ENCODE data around the gene ADA.

Gene ADA

DNA sequence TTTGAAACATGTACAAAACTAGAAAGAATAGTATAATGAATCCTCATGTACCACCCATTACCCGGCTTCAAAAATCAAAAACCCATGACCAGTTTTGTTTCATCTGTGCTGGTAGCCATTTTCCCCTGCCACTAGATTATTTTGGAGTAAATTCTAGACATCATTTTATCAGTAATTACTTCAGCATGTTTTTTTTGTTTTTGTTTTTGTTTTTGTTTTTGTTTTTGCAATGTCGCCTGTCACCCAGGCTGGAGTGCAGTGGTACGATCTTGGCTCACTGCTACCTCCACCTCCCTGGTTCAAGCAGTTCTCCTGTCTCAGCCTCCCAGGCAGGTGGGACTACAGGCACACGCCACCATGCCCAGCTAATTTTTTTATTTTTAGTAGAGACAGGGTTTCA is 77.1 kb downstream of the ADA start:
- no peak for DNase-seq

DNA sequence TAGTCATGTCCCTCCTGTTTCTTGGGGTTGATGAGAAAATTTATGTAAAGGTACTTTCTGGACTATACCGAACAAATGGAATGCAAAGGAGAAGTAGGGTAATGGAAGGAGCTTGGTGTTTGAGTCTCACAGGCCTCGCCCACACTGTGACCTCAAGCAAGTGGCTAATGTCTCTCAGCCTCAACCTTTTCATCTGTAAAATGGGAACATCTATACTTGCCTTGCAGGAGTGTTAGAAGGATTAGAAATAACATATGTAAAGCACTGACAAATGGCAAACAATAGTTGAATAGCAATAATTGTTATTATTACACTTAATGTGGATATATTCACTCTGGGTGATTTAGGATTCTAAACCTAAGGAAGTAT is 78.0 kb downstream of the ADA start:
- DNase-seq: no peak

DNA sequence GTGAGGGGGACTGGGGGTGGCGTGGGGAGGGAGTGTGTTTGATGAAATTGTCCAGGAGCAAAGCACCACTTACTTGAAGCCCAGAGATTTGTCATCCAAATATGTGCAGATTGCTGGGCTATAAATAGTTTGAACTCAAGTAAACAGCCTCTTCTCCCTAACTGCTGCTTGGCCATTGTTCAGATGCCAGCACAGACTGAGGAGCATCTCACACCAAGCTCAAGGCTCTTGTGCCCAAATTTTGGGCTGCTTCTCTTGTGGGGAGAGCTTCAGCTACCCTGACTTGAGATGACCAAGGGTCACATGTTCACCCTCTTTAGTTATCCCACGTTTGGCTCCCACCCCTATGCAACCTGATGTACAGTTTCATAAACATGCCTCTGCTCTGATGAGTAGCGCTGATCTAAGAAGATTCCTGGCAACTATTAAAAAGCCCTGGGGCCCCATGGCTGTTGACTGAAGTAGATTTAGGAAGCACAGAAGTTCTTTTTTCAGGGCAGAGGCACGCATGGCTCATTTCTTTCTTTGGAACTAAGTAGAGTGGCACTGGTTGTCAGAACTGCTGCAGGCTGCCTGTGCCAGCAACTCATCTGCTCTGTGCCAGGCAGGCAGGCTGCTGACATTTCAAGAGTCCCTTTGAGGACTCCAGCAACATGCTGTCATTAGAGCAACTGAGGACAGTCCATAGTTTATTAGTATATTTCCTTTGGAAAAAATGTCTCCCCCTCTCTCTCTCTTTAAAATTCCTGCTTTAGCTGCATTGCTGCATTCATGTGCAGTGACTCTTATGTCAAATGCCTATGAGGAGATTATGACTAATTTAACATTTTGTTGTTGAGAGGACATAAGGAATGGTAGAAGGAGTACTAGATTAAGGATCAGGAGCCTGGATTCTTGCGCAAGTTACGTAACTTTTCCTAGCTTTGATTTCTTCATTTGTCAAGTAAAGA is 78.7 kb downstream of the ADA start:
- peak; percentile 25 to 57 for DNase-seq

DNA sequence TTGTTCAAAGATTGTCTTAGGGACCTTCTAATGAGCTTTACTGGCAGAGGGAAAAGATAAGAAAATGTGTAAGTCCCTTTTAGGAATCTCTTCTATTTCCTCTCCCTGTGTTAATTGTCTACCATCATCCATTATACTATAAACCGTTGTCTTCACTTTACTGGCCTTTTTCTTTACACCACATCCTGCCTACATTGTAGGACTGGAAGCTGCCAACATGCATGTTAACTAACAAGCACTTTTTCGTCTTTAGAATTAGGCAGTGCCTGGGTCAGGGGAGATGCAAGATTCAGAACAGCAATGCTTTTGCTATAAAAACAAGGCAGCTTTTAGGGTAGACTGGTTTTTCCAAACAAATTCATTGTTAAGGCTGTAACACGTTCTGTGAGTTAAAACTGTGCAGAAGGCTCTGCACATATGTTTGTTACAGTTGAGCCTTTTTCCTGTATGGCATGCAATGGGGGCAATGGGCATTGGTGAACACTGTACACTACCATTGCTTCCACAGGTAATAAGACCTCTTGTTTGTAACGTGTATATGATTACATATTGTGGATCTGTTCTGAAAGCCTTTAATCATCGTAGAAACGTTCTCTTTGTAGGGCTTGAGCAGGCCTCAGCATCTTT is 80.0 kb downstream of the ADA start:
- DNase-seq: no peak

DNA sequence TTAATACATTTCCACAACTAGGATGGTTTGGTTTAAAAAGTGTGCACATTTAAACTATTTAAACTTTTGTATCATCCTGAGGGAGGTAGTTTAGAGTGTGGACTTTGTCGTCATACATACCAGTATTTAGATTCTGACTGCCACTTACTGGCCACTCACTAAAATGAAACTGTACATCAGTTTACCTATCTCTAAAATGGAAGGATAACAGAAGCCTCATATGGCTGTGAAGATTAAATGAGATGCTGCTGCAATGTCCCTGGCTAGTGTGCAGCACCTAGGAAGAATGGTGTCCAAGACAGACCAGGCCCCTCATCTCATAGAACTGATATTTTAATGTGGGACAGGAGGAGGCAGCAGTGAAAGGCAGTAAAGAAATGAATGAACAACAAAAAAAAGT is 81.1 kb downstream of the ADA start:
- DNase-seq: no peak
